ENCODE measurements around the gene EXOC3L2. TPM values are rescaled to one million over a fixed set of nuclear protein-coding genes. Genes with fewer than 3 reads are reported as not detected.

EXOC3L2 gene
- total and polyA plus RNA-seq, 2 of the 8 experiments (the other 6 are each of a cell fraction or from before 2014, with no cell fraction given) = 1.4 to 1.6 TPM

GRCh38 chr19:45283443-45284033 is 38.3 kb upstream of the EXOC3L2 start:
- Histone ChIP-seq H3K23me2 (ENCODE audit: low read depth, low read length) (no peaks in the 10 kb centered on the region), H3K4me2 (ENCODE audit: insufficient read depth in 1 of 2, low read depth in 2 of 2, low read length in 2 of 2) (no peak overlapping the region), H3K18ac (ENCODE audit: extremely low read depth, low read length) (no peak overlapping the region), H4K20me1 (replicated peaks in 1 of 2; ENCODE audit: control insufficient read depth in 1 of 2, insufficient read depth in 2 of 2, low read length in 2 of 2) (no peaks in the 10 kb centered on the region), H3K4ac (replicated peaks; ENCODE audit: insufficient read length, low read depth, low read length) (no peak overlapping the region), H3K79me1 (ENCODE audit: low read depth, low read length) (no peaks in the 10 kb centered on the region), H3K27ac (ENCODE audit: low read depth, low read length) (no peak overlapping the region), H3K27me3 (replicated peaks in 1 of 4; ENCODE audit: control insufficient read depth in 3 of 4, extremely low read depth in 1 of 4, insufficient read depth in 3 of 4, low read length in 3 of 4) (no peaks in the 10 kb centered on the region), H3K14ac (ENCODE audit: insufficient read length) (no peak overlapping the region), H3K4me3 (ENCODE audit: extremely low read depth in 1 of 4, insufficient read depth in 2 of 4, low read depth in 3 of 4, low read length in 4 of 4) (no peak overlapping the region), H2BK120ac (replicated peaks; ENCODE audit: low read depth, low read length) (no peak overlapping the region), H3K23ac (ENCODE audit: insufficient read length) (no peak overlapping the region), H2AK5ac (ENCODE audit: low read depth, low read length) (no peak overlapping the region), H3K36me3 (ENCODE audit: control insufficient read depth in 2 of 4, insufficient read depth in 4 of 4, low read length in 3 of 4) (peaks cover 2 to 15% (median 7%) of the 10 kb centered on the region in 4 experiments; a peak in 5 of 8 replicates), H2BK12ac (ENCODE audit: low read depth, low read length) (no peak overlapping the region), H4K5ac (ENCODE audit: insufficient read length, low read depth, low read length) (no peak overlapping the region), H2BK20ac (ENCODE audit: low read length) (no peak overlapping the region), H2BK15ac (ENCODE audit: low read length) (no peak overlapping the region), H2AFZ (ENCODE audit: low read length) (no peak overlapping the region), H4K8ac (ENCODE audit: extremely low read depth, insufficient read depth, low read length) (no peak overlapping the region), H3K79me2 (ENCODE audit: control insufficient read depth in 1 of 2, insufficient read depth in 2 of 2, low read length in 2 of 2) (no peaks in the 10 kb centered on the region), H4K91ac (replicated peaks; ENCODE audit: insufficient read length, low read length) (no peak overlapping the region), H2BK5ac (ENCODE audit: low read depth, low read length) (no peak overlapping the region), H3K4me1 (replicated peaks in 1 of 4; ENCODE audit: control insufficient read depth in 3 of 4, insufficient read depth in 4 of 4, low read length in 3 of 4) (no peaks in the 10 kb centered on the region), H3K9ac (replicated peaks in 1 of 4; ENCODE audit: extremely low read depth in 1 of 4, low read depth in 3 of 4, low read length in 3 of 4) (no peak overlapping the region), H3K9me3 (ENCODE audit: insufficient read depth in 2 of 2, low read depth in 1 of 2, low read length in 1 of 2) (no peaks in the 10 kb centered on the region), H3K56ac (replicated peaks; ENCODE audit: insufficient read length, low read depth, low read length) (no peak overlapping the region)
- DNase-seq (ENCODE audit: low read depth in 1 of 2, low spot score in 2 of 2) = no peak
- WGBS, 2 experiments (ENCODE audit: extremely low coverage in 1 of 2, insufficient coverage in 1 of 2, insufficient read length in 1 of 2, insufficient replicate concordance in 2 of 2, low coverage in 1 of 2, low lambda C conversion rate in 2 of 2, missing lambda C conversion rate in 1 of 2) = 67% methylated on average over 7 of the region's 7 CpGs; no CpG with 5 or more reads in 1 of the 2 experiments
- no peak for FAIRE-seq
- CTCF ChIA-PET (ENCODE audit: partially characterized antibody) = interaction anchor here (0.8 to 1.5 kb wide), 3 partner anchors 55 to 459 kb away, joined by 3 to 4 read pairs (median 3); no protein-coding TSS in a partner anchor
- POLR2A ChIA-PET (ENCODE audit: partially characterized antibody) = no interaction called here
- no peak for TF ChIP-seq NANOG (IDR thresholded peaks at IDR 0.05; ENCODE audit: insufficient read depth, low read depth, low read length, poor library complexity, severe bottlenecking)

Data from H1 (cell line).